ENCODE data around the gene CUEDC1.
A peak's percentile ranks its signal among the peaks of the same experiment; 100 is the strongest.

Gene CUEDC1

GRCh38 chr17:57957120-57957850 is 2.1 kb upstream of the CUEDC1 start:
- no peak for DNase-seq

DNA sequence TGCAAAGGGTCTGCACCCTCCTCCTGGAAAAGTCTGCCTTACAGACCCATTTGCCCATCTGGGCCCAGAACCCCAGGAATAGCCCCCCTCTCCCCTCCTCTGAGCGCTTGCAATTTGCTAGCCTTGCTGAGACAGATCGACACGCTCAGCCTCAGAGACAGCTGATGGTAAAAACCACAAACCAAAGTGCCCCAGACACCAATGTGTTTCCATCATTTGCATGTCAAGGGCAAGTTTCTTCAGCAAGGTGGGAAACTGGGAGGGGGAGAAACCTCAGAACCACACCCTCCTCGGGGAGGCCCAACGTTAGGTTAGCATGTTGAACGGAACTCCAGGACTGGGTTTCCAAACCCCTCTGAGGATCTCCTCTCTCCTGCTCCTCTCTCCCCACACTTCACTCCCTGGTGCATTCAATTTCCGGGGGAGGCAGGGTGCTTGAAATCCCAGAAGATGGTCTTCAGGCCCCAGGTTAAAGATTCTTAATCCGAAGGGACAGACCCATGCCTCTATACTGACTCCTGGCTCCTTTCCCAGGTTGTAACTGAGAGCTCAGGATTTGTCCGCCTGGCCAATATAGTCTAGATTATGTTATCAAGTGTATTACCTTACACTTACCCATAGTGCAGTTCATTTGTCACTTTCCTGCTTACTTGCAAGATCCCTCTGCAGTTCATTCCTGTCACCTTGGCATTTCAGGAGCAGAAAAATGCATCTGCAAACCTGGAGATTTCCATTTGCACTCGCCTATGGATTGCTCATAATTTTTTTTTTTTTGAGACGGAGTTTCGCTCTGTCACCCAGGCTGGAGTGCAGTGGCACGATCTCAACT is 1.3 kb upstream of the CUEDC1 start:
- DNase-seq = no peak

GRCh38 chr17:57954397-57955182 is 622 bp downstream of the CUEDC1 start:
- no peak for DNase-seq

- DNase-seq = no peak
Measured at GRCh38 chr17:57953705-57954396, 1.4 kb downstream of the CUEDC1 start.

- no peak for DNase-seq
Measured at GRCh38 chr17:57953219-57953618, 2.0 kb downstream of the CUEDC1 start.

DNA sequence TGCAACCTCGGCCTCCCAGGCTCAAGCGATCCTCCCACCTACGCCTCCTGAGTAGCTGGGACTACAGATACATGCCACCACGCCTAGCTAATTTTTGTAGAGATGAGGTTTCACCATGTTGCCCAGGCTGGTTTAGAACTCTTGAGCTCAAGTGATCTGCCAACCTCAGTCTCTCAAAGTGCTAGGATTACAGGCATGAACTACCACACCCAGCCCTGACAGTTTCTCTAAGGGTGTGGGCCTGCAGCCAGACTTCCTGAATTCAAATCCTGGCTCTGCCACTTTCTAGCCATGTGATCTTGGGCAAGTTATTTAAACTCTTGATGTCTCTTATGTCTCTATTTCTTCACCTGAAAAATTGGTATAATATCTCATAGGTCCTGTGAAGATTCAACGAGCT is 5.6 kb downstream of the CUEDC1 start:
- DNase-seq = no peak

GRCh38 chr17:57948555-57949420 is 6.4 kb downstream of the CUEDC1 start:
- no peak for DNase-seq

DNA sequence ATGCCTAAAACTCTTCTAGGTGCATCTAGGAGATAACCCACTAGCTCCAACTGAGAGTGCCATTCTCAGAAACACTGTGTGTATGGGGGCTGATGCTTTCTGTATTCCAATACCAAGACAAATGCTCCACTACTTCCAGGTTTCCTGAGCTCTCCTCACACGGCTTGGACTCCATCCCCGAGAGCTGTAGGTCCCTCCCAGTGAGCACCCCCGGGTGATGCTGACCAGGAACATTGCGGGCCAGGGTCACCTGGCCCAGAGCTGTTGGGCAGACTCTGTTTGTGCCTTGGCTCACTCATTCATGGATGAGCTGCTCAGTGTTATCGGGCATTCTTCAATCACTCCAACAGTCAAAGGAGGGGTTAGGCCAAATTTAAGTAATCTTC is 7.0 kb downstream of the CUEDC1 start:
- no peak for DNase-seq

GRCh38 chr17:57947369-57947768 is 7.8 kb downstream of the CUEDC1 start:
- DNase-seq = no peak

GRCh38 chr17:57946798-57947358 is 8.3 kb downstream of the CUEDC1 start:
- DNase-seq = no peak

DNA sequence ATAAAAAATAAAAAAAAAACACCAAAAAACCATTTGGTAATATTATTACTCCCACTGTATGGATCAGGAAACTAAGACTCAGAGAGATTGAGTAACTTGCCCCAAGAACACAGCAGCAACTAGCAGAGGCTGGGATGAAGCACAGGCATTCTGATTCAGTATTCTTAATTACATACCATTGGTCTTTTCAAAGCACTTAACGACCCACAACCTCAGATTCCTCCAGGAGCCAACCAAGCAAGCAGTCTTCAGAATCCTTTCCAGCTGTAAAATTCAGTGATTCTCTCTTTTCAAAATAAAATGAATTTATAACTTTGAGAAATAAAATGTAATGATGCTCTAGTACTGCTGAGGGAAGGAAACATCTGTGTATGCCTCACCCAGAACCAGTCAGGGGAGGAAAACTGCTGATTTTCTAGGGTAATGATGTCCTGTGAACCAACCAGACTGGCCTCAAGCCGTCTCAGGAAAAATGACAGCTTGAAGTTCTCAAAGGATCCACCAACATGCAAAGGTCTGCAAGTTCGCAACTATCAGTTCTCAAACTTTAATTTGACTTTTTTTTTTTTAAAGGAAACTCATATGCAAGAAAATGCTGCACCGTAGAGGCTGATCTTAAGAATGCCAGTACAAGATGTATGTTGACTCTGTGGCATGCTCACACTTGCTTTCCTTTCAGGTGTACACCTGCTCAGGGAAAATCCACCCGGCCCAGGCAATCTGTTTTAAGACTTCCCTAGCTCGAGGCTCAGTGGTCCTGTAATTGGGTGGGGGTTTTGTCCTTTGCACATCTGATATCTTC is 9.0 kb downstream of the CUEDC1 start:
- no peak for DNase-seq

DNA sequence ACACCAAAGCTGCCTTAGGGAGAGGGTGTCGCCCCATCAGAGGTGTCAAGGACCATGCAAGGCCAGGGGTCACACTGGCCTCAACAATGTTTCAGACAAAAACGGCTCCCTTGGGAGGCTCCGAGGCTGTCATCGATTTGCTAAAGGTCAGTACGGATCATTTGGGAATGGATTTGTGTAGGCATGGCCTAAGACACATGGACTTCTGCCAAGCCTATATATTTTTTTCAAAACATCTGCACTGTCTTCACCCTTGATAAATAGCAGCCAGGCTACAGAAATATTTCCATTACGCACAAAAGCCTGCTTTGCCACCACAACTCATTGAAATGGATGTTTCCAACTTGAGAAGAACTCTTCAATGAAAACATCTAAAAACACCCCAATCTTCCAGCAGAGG is 10.3 kb downstream of the CUEDC1 start:
- no peak for DNase-seq

- DNase-seq = no peak
Measured at GRCh38 chr17:57943645-57944044, 11.6 kb downstream of the CUEDC1 start.

- no peak for DNase-seq
Measured at GRCh38 chr17:57943140-57943539, 12.1 kb downstream of the CUEDC1 start.

- no peak for DNase-seq
Measured at GRCh38 chr17:57941384-57942370, 13.5 kb downstream of the CUEDC1 start.

DNA sequence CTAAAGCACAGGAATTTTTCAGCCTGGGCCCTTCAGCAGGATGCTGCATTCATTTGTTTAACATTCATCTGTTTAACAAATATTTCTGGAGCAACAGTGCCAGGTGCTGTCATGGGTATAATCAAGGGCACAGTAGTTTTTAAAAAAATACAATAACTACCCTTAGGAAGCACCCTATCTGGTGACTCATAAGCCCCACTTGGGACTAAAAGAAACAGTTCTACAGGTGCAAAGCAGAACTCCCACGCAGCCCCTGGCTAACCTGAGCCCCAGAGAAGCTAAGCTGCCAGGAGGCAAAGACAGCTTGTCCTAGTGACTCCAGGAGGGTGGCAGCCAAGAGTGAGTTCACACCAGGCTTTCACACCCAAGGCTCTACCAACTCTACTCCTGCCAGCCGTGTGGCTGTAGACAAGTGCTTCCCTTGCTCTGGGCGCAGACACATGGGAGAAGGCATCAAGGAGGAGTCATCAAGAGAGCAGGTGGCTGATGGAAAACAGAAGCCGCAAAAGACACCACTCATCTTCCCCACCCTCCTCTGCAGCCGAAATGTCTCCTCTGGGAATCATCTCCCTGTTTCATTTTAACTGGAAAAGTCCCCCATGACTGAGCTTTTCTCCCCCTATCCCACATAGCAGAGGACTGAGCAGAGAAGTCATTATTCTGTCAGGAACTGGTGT is 14.4 kb downstream of the CUEDC1 start:
- no peak for DNase-seq

DNA sequence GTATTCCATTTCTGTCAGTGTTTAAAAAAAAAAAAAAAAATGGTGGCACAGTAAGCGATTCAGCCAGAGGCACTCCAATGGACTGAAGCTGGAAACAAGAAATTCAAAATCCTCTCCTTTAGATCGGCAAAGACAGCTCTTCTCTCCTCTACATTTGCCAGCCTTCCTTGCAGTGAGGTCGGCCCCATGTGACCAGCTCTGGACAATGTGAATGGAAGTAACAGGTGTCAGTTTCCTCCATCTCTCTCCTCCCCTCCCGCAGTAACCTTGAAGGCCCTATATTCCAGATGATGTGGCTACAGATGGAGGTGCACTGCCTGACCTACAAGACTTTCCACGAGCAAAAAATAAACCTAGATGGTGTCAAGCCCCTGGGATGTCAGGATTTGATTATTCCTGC is 15.0 kb downstream of the CUEDC1 start:
- DNase-seq = no peak

- DNase-seq = peak; percentile 86
Measured at GRCh38 chr17:57939797-57940196, 15.4 kb downstream of the CUEDC1 start.

DNA sequence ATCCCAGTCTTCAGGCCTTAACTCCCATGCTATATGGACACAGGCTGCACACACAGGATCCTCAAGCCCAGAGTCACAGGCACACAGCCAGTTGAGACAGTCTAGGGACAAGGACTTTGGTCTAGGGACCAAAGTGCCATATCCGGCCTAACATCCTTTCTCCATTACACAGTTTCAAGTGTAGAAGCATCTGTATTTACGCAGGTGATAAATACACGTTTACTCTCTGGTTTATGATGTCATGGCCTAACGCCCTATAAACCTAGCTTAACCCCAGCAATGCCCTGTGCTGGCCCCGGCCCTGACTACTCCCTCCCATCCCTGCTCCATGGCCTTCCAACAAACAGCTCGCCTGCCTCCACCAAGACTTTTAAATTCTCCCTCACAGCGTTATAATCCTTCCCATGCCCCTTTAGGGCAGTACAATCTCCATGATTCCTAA is 17.1 kb downstream of the CUEDC1 start:
- no peak for DNase-seq

All from SIG-M5 (cell line).